ENCODE measurements around the gene LCE2A. TPM values are rescaled to one million over a fixed set of nuclear protein-coding genes. Genes with fewer than 3 reads are reported as not detected.
"Not testable (repeated sequence)": the region's sequence is repeated elsewhere in the genome, so short reads cannot be mapped to it uniquely, and the experiment has no call there.

LCE2A gene
- total RNA-seq, result not detected
- long read RNA-seq, result 0 reads

- DNase-seq (ENCODE audit: low spot score), result no peak
Observed at GRCh38 chr1:152697701-152698600, at the start of gene LCE2A. Gene LCE2A, plus strand, starts transcription at chr1:152698345. Its CDS starts 557 bp downstream, at chr1:152698902.

DNA sequence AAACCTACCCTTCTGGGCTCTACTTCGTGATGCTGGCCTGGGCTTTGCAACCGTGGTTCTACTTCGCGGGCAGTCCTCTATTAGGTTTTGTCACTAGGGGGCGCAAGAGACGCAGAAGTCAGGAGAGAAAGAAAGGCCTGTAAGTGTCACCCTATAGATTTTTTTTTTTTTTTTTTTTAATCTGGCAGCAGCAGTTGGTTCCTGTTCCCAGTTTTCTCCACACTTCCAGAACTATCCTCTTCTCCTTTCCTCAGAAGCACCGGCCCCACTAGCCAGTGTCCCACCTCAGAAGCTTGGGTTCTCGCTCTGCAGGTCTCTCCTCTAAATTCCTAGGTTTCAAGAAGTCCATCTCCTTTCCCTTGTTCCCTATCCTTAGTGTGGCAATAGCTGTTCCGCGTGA, 44.0 kb upstream of the LCE2A start:
- no peak for DNase-seq (ENCODE audit: low spot score)

DNA sequence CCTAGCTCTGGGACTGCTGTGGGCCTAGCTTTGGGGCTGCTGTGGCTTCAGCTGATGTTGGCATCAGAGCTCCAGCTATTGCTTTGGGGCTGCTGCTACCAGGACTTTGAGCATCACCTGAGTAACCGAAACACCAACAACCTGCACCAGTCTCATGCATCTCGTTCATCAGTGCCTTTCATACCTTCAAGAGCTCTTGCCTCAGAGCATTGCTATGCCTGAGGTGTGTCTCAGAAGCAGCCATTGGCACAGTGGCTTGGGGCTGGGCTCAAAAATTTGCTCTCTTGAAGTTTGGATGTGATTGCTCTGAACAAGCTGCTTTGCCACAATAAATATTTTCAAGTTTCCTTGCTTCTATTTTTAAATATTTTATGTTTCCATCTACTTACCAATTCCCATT, 41.7 kb upstream of the LCE2A start:
- DNase-seq (ENCODE audit: low spot score), result no peak

GRCh38 chr1:152657677-152658076, 40.5 kb upstream of the LCE2A start:
- DNase-seq (ENCODE audit: low spot score), result no peak

DNA sequence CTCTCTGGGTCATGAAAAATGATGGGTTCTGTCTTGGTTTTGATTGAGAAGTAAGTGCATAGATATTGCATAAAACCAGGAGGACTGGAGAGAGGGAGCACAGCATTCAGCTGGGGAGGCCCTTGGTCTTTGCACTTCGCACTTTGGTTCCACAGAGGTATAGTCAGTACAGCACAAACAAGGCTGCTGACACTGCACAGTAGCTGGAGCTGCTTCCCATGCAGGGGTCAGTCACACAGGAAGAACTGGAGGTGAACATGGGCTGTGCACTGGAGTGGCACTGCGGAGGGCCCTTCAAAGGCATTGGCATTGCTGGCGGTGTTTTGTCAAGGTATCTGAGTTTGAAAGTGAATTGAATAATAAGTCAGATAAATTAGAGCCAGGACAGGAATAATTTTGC, 39.5 kb upstream of the LCE2A start:
- DNase-seq (ENCODE audit: low spot score), result no peak

DNA sequence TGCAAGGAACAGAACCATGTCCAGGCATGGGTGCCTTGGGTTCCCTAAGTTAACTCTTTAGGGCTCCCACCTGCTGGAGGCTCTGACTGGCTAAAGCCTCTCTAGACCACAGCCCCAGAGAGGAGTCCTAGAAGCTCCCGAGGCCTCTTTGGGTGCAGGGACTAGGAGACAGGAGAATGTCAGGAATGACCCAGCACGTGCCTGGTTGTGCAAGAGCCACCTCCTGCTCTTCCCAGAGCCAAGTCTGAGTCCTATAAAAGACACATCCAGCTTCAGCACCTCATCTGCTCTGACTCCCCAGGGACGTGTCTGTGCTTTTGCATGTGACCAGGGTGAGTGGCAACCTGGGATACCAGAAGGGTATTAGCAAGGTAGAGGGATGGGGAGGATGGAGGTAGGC, 35.0 kb upstream of the LCE2A start, which contains the start of gene LCE2D:
Gene LCE2D (plus strand): TSS at position 283 of the 400 bp plus-strand sequence. CDS start 726 bp downstream, outside the sequence.
- DNase-seq (ENCODE audit: low spot score), result no peak

GRCh38 chr1:152666171-152666570, 32.0 kb upstream of the LCE2A start:
- not testable (repeated sequence) for DNase-seq (ENCODE audit: low spot score)

- DNase-seq (ENCODE audit: low spot score), result no peak
Observed at GRCh38 chr1:152667648-152668047, 30.5 kb upstream of the LCE2A start.

DNA sequence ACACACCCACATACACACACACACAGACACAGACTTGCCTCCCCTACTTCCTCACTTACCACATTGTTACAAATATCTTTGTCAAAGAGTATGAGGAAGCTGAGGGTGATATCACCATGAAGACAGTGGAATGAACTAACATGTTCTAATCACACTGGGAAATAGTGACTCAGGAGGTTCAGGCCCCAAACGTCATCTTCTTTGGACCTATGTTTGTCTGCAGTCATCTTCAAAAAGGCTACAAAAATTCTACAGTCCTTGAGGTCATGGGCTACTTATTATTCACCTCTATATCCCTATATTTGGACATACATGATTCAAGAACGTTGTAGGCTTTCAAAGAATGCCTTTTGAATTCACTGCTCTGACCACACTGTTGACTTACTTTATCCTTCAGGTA, 25.1 kb upstream of the LCE2A start:
- DNase-seq (ENCODE audit: low spot score), result no peak

DNA sequence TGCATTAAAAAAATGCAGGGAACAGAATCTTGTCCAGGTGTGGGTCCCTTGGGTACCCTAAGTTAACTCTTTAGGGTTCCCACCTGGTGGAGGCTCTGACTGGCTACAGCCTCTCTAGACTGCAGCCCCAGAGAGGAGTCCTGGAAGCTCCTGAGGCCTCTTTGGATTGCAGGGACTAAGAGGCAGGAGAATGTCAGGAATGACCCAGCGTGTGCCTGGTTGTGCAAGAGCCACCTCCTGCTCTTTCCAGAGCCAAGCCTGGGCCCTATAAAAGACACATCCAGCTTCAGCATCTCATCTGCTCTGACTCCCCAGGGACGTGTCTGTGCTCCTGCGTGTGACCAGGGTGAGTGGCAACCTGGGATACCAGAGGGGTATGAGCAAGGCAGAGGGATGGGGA, 23.2 kb upstream of the LCE2A start, which contains the start of gene LCE2C:
Gene LCE2C (plus strand): TSS at position 297 of the 400 bp plus-strand sequence. CDS start 737 bp downstream, outside the sequence.
- DNase-seq (ENCODE audit: low spot score), result not testable (repeated sequence)

DNA sequence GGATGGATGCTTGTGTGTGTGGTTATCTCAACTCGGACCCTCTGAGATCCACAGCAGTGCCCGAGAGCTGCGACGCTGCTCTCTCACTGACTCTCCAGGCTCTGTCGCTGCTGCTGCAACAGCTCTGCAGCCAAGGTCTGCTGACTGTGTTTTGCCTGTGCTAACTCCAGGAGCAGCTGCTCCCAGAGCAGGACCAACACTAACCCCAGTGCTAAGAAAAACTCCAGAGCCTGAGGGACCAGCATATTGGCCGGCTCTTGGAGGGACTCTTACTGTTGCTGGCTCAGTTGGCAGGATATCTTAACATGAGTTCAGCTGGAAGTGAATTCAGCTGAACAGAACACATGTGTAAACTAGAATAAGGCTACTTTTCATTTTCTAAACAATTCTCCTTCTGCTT, 18.7 kb upstream of the LCE2A start:
- DNase-seq (ENCODE audit: low spot score), result no peak

DNA sequence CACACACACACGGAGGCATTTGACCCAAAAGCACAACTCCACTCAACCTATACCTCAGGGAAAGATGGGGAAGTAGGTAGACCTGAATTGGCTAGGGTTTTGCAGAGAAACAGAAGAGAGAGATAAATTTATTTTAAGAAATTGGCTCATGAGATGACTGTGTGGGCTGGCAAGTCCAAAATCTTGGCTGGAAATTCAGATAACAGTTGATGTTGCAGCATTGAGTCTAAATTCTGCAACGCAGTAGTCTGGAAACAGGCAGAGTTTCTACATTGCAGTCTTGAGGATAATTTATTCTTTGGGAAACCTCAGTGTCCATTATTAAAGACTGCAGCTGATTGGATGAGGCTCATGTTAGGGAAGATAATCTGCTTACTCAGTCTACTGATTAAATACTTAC, 16.5 kb upstream of the LCE2A start:
- no peak for DNase-seq (ENCODE audit: low spot score)

DNA sequence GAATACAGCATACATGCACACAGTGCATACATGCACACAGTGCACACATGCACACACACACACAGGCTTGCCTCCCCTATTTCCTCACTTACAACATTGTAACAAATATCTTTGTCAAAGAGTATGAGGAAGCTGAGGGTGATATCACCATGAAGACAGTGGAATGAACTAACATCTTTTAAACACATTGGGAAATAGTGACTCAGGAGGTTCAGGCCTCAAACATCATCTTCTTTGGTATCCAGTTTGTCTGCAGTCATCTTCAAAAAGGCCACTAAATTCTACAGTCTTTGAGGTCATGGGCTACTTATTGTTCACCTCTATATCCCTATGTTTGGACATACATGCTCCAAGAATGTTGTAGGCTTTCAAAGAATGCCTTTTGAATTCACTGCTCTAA, 14.3 kb upstream of the LCE2A start:
- DNase-seq (ENCODE audit: low spot score), result no peak

- not testable (repeated sequence) for DNase-seq (ENCODE audit: low spot score)
Observed at GRCh38 chr1:152685823-152686222, 12.3 kb upstream of the LCE2A start, which contains the start of gene LCE2B. Gene LCE2B, plus strand, starts transcription at chr1:152686123. Its CDS starts 721 bp downstream, at chr1:152686844.

GRCh38 chr1:152699746-152700145, 1.6 kb downstream of the LCE2A start:
- DNase-seq (ENCODE audit: low spot score), result no peak

DNA sequence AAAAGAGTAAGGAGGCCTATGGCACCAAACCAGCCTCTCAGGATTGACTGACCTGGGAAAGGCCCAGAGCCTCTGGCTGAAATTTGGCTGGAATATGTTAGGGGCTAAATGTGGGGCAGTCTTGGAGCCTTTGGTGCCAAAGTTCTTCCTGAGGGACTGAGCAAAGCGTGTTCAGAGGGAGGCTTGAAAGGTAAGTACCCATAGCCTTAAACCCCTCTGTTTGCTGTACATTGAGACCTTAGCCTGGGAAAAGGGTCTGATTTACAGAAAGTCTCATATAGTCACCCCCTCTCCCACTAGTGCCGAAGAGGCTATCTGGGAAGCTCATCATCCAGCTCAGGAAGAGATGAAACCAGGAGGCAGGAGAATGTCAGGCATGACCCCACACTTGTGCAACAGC, 9.7 kb downstream of the LCE2A start, which contains the start of gene LCE4A:
Gene LCE4A (plus strand): TSS at position 301 of the 400 bp plus-strand sequence. CDS start 916 bp downstream, outside the sequence.
- DNase-seq (ENCODE audit: low spot score), result no peak

GRCh38 chr1:152718238-152718637, 20.1 kb downstream of the LCE2A start:
- DNase-seq (ENCODE audit: low spot score), result no peak

GRCh38 chr1:152725261-152725660, 27.1 kb downstream of the LCE2A start:
- DNase-seq (ENCODE audit: low spot score), result no peak

DNA sequence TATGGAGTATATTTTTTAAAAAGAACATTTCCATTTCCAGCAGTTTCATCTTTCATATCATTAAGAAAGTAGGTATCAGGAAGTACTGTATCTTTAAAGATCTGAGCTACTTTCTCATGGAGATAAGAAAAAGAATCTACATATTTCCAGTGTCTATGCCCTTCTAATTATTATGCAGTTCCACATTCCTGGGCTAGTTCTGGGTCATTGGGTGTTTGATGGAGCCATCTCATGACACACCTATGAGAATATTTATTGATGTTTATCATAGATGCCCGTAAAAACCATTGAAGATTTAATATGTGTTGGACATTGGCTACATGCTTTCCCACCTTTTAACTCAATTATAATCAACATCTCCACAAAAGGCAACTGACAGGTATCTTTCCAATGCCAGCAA, 30.8 kb downstream of the LCE2A start:
- no peak for DNase-seq (ENCODE audit: low spot score)

DNA sequence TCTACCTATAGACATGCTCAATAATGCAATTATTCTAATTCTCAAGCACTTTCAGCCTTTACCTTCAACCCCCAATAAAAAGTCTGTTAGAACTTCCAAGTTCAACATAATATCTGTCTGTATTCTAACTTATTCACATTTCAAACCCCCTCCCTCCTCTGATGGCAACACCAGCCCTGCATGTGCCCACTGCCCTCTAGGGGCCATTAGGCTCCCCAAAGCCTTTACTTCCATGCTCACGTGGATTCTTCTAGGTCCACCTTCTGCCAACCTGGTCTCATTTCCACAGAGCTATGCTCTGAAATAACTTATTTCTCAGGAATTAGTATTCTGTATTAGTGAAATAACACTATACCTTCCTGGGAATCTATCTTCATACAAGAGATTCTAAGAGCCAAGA, 37.5 kb downstream of the LCE2A start:
- DNase-seq (ENCODE audit: low spot score), result no peak

GRCh38 chr1:152737997-152738396, 39.9 kb downstream of the LCE2A start:
- no peak for DNase-seq (ENCODE audit: low spot score)

DNA sequence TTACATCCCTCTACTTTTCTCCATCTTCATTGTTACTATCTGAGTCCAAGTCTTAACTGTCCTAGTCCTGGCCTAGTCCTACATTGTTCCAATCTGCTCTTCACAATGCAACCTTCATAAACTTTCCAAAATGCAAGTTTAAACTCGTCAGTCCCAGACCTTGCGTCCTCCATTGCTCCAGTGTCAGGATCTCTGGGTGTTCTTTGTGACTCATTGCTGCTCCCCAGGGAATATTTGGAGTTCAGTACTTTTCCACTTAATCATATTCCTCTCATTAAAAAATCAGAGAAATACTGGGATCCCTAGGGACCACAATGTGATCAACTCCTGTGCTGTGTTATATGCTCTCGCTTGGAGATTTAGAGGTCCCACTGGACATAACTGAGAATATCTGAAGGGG, 41.7 kb downstream of the LCE2A start:
- DNase-seq (ENCODE audit: low spot score), result no peak

DNA sequence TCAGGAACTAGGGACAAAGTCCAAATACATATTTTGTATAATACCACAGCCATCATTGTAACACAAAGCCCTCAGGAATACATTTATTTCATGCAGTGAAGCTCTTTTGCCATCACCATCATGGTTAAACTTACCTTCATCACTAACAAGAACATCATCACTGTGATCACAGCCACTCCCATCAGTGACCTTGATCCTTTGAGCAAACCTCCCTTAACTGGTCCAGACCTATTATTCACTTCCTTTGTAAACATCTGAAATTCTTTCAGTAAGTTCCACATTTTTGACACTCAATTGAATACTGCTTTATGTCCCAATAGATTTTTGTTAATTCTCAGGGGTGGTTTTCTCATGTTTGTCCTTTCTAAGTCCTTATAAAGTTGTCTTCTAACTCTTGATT, 43.5 kb downstream of the LCE2A start:
- DNase-seq (ENCODE audit: low spot score), result no peak
